ENCODE measurements around the gene IL23A. TPM values are rescaled to one million over a fixed set of nuclear protein-coding genes. Genes with fewer than 3 reads are reported as not detected.

IL23A gene
- total RNA-seq, 4 donors from 2014 or later: not detected

- H3K4me3 ChIP-seq: no peak overlapping the region
- H3K36me3 ChIP-seq: no peaks in the 10 kb centered on the region
- no peaks in the 10 kb centered on the region for H3K4me1 ChIP-seq
- WGBS, 2 donors (ENCODE audit: low coverage in 1 of 2): 78 to 87% methylated on average over 3 of the region's 3 CpGs
- H3K9me3 ChIP-seq: no peaks in the 10 kb centered on the region
- ATAC-seq: no peak
- no peak overlapping the region for H3K27ac ChIP-seq
- H3K27me3 ChIP-seq: peaks cover 11% of the 10 kb centered on the region
- TF ChIP-seq, protein P1, sequence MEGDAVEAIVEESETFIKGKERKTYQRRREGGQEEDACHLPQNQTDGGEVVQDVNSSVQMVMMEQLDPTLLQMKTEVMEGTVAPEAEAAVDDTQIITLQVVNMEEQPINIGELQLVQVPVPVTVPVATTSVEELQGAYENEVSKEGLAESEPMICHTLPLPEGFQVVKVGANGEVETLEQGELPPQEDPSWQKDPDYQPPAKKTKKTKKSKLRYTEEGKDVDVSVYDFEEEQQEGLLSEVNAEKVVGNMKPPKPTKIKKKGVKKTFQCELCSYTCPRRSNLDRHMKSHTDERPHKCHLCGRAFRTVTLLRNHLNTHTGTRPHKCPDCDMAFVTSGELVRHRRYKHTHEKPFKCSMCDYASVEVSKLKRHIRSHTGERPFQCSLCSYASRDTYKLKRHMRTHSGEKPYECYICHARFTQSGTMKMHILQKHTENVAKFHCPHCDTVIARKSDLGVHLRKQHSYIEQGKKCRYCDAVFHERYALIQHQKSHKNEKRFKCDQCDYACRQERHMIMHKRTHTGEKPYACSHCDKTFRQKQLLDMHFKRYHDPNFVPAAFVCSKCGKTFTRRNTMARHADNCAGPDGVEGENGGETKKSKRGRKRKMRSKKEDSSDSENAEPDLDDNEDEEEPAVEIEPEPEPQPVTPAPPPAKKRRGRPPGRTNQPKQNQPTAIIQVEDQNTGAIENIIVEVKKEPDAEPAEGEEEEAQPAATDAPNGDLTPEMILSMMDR (IDR thresholded peaks at IDR 0.05): no peak
- no peak for TF ChIP-seq EP300 (IDR thresholded peaks at IDR 0.05)
- TF ChIP-seq POLR2A (IDR thresholded peaks at IDR 0.05): no peak
- TF ChIP-seq POLR2AphosphoS5 (IDR thresholded peaks at IDR 0.05): no peak
These were observed 28.3 kb downstream of the IL23A start for GRCh38 chr12:56366948-56367347.

DNA sequence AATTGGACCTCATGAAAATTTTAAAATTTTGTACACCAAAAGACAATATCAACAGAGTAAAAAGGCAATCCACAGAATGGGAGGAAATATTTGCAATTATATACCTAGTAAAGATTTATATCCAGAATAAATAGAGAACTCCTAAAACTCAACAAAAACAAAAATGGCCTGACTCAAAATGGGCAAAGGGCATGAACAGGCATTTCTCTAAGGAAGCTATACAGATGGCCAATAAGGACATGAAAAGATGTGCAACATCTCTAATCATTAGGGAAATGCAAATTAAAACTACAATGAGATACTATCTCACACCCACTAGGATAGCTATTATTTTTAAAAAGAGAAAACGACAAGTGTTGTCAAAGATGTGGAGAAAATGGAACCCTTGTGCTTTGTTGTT, 34.8 kb downstream of the IL23A start:
- Histone ChIP-seq H3K4me3 (no peak overlapping the region), H3K27me3 (no peaks in the 10 kb centered on the region), H3K9me3 (no peaks in the 10 kb centered on the region), H3K36me3 (no peaks in the 10 kb centered on the region), H3K27ac (no peak overlapping the region), H3K4me1 (no peaks in the 10 kb centered on the region)
- WGBS, 2 donors (ENCODE audit: low coverage in 1 of 2): 87 to 100% methylated on average over 1 of the region's 1 CpG
- TF ChIP-seq, protein P1 (IDR thresholded peaks at IDR 0.05): no peak
- no peak for TF ChIP-seq POLR2A (IDR thresholded peaks at IDR 0.05)
- TF ChIP-seq POLR2AphosphoS5 (IDR thresholded peaks at IDR 0.05): no peak
- no peak for TF ChIP-seq EP300 (IDR thresholded peaks at IDR 0.05)
- no peak for ATAC-seq

DNA sequence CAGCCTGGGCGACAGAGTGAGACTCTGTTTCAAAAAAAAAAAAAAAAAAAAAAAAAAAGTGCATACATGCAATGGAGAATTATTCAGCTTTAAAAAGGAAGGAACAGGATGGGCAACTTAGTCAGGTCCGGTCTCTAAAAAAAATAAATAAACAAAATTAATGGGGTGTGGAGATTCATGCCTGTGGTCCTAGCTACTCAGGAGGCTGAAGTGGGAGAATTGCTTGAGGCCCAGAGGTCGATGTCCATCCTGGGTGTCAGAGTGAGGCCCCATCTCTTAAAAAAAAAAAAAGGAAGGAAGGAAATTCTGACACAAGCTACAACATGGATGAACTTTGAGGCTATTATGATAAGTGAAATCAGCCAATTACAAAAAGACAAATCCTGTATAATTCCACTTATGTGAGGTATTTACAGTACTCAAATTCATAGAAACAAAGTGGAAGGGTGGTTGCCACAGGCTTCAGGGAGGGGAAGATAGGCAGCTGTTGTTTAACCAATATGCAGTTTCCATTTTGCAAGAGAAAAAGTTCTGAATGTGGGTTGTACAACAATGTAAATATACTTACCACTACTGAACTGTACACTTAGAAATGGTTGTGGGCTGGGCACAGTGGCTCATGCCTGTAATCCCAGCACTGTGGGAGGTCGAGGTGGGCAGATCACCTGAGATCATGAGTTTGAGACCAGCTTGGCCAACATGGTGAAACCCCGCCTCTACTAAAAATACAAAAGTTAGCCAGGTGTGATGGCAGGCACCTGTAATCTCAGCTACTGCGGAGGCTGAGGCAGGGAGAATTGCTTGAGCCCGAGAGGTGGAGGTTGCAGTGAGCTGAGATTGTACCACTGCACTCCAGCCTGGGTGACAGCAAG, 36.3 kb downstream of the IL23A start:
- 53 to 79% methylated on average over 3 to 6 of the region's 7 CpGs for WGBS, 2 donors (ENCODE audit: low coverage in 1 of 2)

DNA sequence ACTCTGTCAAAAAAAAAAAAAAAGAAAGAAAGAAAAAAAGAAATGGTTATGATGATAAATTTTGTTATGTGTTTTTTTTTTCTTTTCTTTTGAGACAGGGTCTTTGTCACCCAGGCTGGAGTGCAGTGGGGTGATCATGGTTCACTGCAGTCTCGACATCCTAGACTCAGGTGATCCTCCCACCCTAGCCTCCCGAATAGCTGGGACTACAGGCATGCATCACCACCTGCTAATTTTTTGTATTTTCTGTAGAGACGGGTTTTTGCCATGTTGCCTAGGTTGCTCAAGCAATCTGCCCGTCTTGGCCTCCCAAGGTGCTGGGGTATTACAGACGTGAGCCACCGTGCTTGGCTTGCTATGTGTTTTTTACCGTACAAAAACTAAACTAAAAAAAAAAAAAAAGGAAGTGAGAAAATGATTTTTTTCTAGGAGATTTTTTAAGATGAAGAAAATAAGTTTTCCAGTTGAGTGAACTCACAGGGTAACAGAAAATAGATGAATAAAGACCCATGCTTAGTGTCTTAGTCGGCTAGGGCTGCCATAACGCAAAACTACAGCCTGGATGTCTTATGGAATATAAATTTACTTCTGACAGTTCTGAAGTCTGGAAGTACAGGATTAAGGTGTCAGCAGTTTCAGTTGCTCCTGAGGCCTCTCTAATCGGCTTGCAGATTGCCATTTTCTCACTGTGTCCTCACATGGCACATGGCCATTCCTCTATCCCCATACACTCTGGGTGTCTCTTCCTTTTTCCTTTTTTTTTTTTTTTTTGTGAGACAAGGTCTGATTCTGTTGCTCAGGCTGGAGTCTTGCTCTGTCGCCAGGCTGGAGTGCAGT, 37.1 kb downstream of the IL23A start:
- H3K36me3 ChIP-seq: no peaks in the 10 kb centered on the region
- H3K27ac ChIP-seq: no peak overlapping the region
- H3K27me3 ChIP-seq: no peaks in the 10 kb centered on the region
- H3K9me3 ChIP-seq: no peaks in the 10 kb centered on the region
- no peak for ATAC-seq
- TF ChIP-seq POLR2A (IDR thresholded peaks at IDR 0.05) (no peak), EP300 (IDR thresholded peaks at IDR 0.05) (no peak), POLR2AphosphoS5 (IDR thresholded peaks at IDR 0.05) (no peak)
- TF ChIP-seq, protein P1 (IDR thresholded peaks at IDR 0.05): no peak
- 56 to 69% methylated on average over 8 to 10 of the region's 11 CpGs for WGBS, 2 donors (ENCODE audit: low coverage in 1 of 2)
- no peaks in the 10 kb centered on the region for H3K4me1 ChIP-seq
- no peak overlapping the region for H3K4me3 ChIP-seq

More for the DNA sequence above, 36.3 kb downstream of the IL23A start:
- Histone ChIP-seq H3K27ac (no peak overlapping the region), H3K4me1 (no peaks in the 10 kb centered on the region), H3K4me3 (no peak overlapping the region), H3K9me3 (no peaks in the 10 kb centered on the region), H3K36me3 (no peaks in the 10 kb centered on the region), H3K27me3 (no peaks in the 10 kb centered on the region)
- ATAC-seq: no peak
- TF ChIP-seq POLR2A (IDR thresholded peaks at IDR 0.05) (no peak), EP300 (IDR thresholded peaks at IDR 0.05) (no peak), POLR2AphosphoS5 (IDR thresholded peaks at IDR 0.05) (no peak)
- TF ChIP-seq, protein P1 (IDR thresholded peaks at IDR 0.05): no peak

Measured in gastroesophageal sphincter (tissue), 4 donors.